OCI-LY1 (cell line): ENCODE measurements around the gene WHRN.

Experiments
- H2AFZ ChIP-seq: fragments of 200-600 bp; sonication (generic), shearing (Covaris generic); 2 replicates; pipeline ENCODE4 v1.6.0; 2014; ENCODE audit warnings: antibody characterized with exemption, mild to moderate bottlenecking, low read length
- H3F3A ChIP-seq: fragments of 200-600 bp; sonication (generic), shearing (Covaris generic); 2 replicates; pipeline ENCODE4 v1.6.0; 2014; ENCODE audit warnings: mild to moderate bottlenecking, antibody characterized with exemption, low read length, moderate library complexity; ENCODE audit not compliant: insufficient read depth
- H3K27ac ChIP-seq: fragments of 200-600 bp; sonication (generic); 2 replicates; pipeline ENCODE4 v1.5.1; 2014; ENCODE audit warnings: low read length, mixed run types, mild to moderate bottlenecking, low read depth; ENCODE audit not compliant: poor library complexity, severe bottlenecking
- H3K27me3 ChIP-seq: fragments of 200-600 bp; sonication (generic); 2 replicates; pipeline ENCODE4 v1.6.0; 2014; ENCODE audit warnings: antibody characterized with exemption, mild to moderate bottlenecking, low read length, moderate library complexity; ENCODE audit not compliant: insufficient read depth
- H3K36me3 ChIP-seq: fragments of 200-600 bp; sonication (generic); 2 replicates; pipeline ENCODE4 v1.6.1; 2014; ENCODE audit warnings: mild to moderate bottlenecking, antibody characterized with exemption, low read length, moderate library complexity, mixed read lengths; ENCODE audit not compliant: insufficient read depth
- H3K4me1 ChIP-seq: fragments of 200-600 bp; sonication (generic); 2 replicates; pipeline ENCODE4 v1.5.1; 2014; ENCODE audit warnings: mild to moderate bottlenecking, low read length, moderate library complexity; ENCODE audit not compliant: insufficient read depth, severe bottlenecking
- H3K4me2 ChIP-seq: fragments of 200-600 bp; sonication (generic), shearing (Covaris generic); 2 replicates; pipeline ENCODE4 v1.6.1; 2014; ENCODE audit warnings: low read length
- H3K4me3 ChIP-seq: fragments of 200-600 bp; sonication (generic); 2 replicates; pipeline ENCODE4 v1.5.1; 2014; ENCODE audit warnings: low read length, low read depth, mild to moderate bottlenecking, mixed read lengths; ENCODE audit not compliant: poor library complexity, severe bottlenecking
- H3K79me2 ChIP-seq: fragments of 200-600 bp; shearing (Covaris generic); 2 replicates; pipeline ENCODE4 v1.6.1; 2016; ENCODE audit warnings: mixed run types, low read length, mixed read lengths; ENCODE audit not compliant: insufficient read depth
- H3K9ac ChIP-seq: fragments of 200-600 bp; sonication (generic), shearing (Covaris generic); 2 replicates; pipeline ENCODE4 v1.6.1; 2014; ENCODE audit warnings: mild to moderate bottlenecking, low read length, mixed read lengths
- H3K9me2 ChIP-seq: fragments of 200-600 bp; sonication (generic), shearing (Covaris generic); 2 replicates; pipeline ENCODE4 v1.6.1; 2014; ENCODE audit warnings: low read depth, mild to moderate bottlenecking, low read length, mixed read lengths
- H3K9me3 ChIP-seq: fragments of 200-600 bp; shearing (Covaris generic); 2 replicates; pipeline ENCODE4 v1.6.1; 2014; ENCODE audit warnings: low read length, mixed read lengths
- H4K20me1 ChIP-seq: fragments of 200-600 bp; sonication (generic), shearing (Covaris generic); 2 replicates; pipeline ENCODE4 v1.6.0; 2016; ENCODE audit warnings: mild to moderate bottlenecking, low read length; ENCODE audit not compliant: insufficient read depth
- CTCF ChIP-seq: fragments of 200-600 bp; sonication (generic), shearing (Covaris generic); IDR thresholded peaks from 2 replicates; pipeline ENCODE4 v1.5.1; 2017; ENCODE audit warnings: mild to moderate bottlenecking, antibody characterized with exemption, low read length, moderate library complexity, mixed read lengths
- EZH2 ChIP-seq: fragments of 200-600 bp; sonication (generic), shearing (Covaris generic); IDR thresholded peaks from 2 replicates; pipeline ENCODE4 v1.8.0; 2017; ENCODE audit warnings: borderline replicate concordance, mixed run types, mild to moderate bottlenecking, antibody characterized with exemption, low read length, moderate library complexity, mixed read lengths

Gene WHRN

GRCh38 chr9:114473447-114473801 lies 31.8 kb downstream of the WHRN start:
- no peaks in the 10 kb centered on the region for H3F3A ChIP-seq
- H3K27me3 ChIP-seq = peaks cover 11% of the 10 kb centered on the region; the same call in 1 of the 2 replicates
- H3K9me3 ChIP-seq = no peaks in the 10 kb centered on the region
- no peaks in the 10 kb centered on the region for H3K79me2 ChIP-seq
- no peaks in the 10 kb centered on the region for H3K9me2 ChIP-seq
- no peaks in the 10 kb centered on the region for H4K20me1 ChIP-seq
- TF ChIP-seq CTCF = no peak
- TF ChIP-seq EZH2 = no peak
- H3K9ac ChIP-seq = no peak overlapping the region
- no peak overlapping the region for H3K27ac ChIP-seq
- H2AFZ ChIP-seq = no peak overlapping the region
- H3K4me1 ChIP-seq = no peaks in the 10 kb centered on the region
- no peak overlapping the region for H3K4me3 ChIP-seq
- no peaks in the 10 kb centered on the region for H3K36me3 ChIP-seq
- H3K4me2 ChIP-seq = no peak overlapping the region

- no peak overlapping the region for H3K4me2 ChIP-seq
- no peaks in the 10 kb centered on the region for H3K79me2 ChIP-seq
- no peaks in the 10 kb centered on the region for H3K36me3 ChIP-seq
- peaks cover 11% of the 10 kb centered on the region; the same call in 1 of the 2 replicates for H3K27me3 ChIP-seq
- H4K20me1 ChIP-seq = no peaks in the 10 kb centered on the region
- TF ChIP-seq CTCF (no peak), EZH2 (no peak)
- no peaks in the 10 kb centered on the region for H3F3A ChIP-seq
- no peaks in the 10 kb centered on the region for H3K9me2 ChIP-seq
- H3K4me1 ChIP-seq = no peaks in the 10 kb centered on the region
- H3K9ac ChIP-seq = no peak overlapping the region
- H3K27ac ChIP-seq = no peak overlapping the region
- no peak overlapping the region for H2AFZ ChIP-seq
- H3K9me3 ChIP-seq = no peaks in the 10 kb centered on the region
- H3K4me3 ChIP-seq = no peak overlapping the region
Observed at GRCh38 chr9:114472765-114473446, 32.4 kb downstream of the WHRN start.

- no peaks in the 10 kb centered on the region for H3K9me3 ChIP-seq
- no peaks in the 10 kb centered on the region for H3F3A ChIP-seq
- H3K4me2 ChIP-seq = no peak overlapping the region
- no peaks in the 10 kb centered on the region for H3K36me3 ChIP-seq
- no peak overlapping the region for H2AFZ ChIP-seq
- no peak overlapping the region for H3K9ac ChIP-seq
- no peak overlapping the region for H3K27ac ChIP-seq
- H3K27me3 ChIP-seq = peaks cover 7% of the 10 kb centered on the region; the same call in 1 of the 2 replicates
- H4K20me1 ChIP-seq = no peaks in the 10 kb centered on the region
- H3K79me2 ChIP-seq = no peaks in the 10 kb centered on the region
- no peak overlapping the region for H3K4me3 ChIP-seq
- TF ChIP-seq EZH2 = no peak
- TF ChIP-seq CTCF = no peak
- H3K4me1 ChIP-seq = no peaks in the 10 kb centered on the region
- H3K9me2 ChIP-seq = no peaks in the 10 kb centered on the region
Observed at GRCh38 chr9:114471157-114471556, 34.1 kb downstream of the WHRN start.
